ENCODE measurements around the gene SNCAIP.
"Not testable (repeated sequence)": the region's sequence is repeated elsewhere in the genome, so short reads cannot be mapped to it uniquely, and the experiment has no call there.

The SNCAIP gene

DNA sequence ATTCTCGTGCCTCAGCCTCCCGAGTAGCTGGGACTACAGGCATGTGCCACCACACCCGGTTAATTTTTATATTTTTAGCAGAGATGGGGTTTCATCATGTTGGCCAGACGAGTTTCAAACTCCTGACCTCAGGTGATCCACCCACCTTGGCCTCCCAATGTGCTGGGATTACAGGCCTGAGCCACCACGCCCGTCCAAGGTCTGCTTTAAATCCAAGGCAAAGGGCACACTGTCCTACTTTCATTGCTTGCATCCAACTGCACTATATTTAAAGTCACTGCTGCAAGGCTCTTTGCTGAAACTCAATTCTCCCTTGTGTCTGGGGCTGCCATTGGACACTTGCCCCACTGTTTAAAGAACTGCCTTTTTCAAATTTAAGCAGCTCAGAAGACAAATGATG, 174.6 kb downstream of the SNCAIP start:
- H3K27ac Mint-ChIP-seq; H3K4me1 Mint-ChIP-seq (ENCODE audit: low read depth in 2 of 2); H3K4me3 Mint-ChIP-seq; DNase-seq; ATAC-seq (replicated peaks); H3K27me3 Mint-ChIP-seq; H3K36me3 Mint-ChIP-seq (ENCODE audit: insufficient read depth); H3K9me3 Mint-ChIP-seq: not testable (repeated sequence)

DNA sequence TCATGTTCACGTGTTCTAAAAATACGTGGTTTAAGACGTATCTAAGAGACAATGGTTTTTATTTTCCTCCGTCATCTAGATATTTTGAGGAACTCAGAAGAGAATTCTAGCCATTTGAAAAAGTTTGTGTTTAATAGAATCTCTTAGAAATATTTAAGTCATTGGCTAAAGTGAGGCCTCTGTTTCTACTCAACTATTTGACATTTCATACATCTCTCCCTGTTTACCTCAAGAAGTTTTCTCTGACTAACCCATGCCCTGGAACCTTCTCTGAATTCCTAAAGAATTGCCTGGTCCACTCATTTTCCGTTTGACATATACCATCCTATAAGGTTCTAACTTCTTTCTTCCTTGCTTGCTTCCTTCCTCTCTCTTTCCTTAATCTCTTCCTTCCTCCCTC, 178.7 kb downstream of the SNCAIP start:
- DNase-seq = no peak
- H3K4me3 Mint-ChIP-seq = no peak overlapping the region
- ATAC-seq (replicated peaks) = no peak

DNA sequence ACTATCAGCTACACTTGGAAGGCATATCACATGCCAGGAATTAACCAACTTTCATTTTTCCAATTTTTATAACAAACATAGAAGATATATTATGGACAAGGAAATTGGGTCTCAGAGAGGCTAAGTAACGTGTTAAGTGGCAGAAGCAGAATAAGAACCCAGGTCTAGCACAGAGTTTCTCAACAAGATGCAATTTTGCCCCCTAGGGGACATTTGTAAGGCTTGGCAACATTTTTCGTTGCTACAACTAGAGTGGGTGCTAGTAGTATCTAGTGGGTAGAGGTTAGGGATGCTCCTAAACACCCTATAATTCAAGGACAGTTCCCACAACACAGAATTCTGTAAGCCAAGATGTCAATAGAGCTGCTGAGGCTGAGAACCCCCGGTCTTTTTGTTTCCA, 180.6 kb downstream of the SNCAIP start:
- Mint-ChIP-seq H3K27me3 (no peaks in the 10 kb centered on the region), H3K4me3 (no peak overlapping the region), H3K4me1 (ENCODE audit: low read depth in 2 of 2) (no peaks in the 10 kb centered on the region)

More for the DNA sequence above, 178.7 kb downstream of the SNCAIP start:
- H3K27ac Mint-ChIP-seq = no peak overlapping the region
- H3K9me3 Mint-ChIP-seq = peaks cover 0 to 3% of the 10 kb centered on the region in 2 donors
- no peaks in the 10 kb centered on the region for H3K4me1 Mint-ChIP-seq (ENCODE audit: low read depth in 2 of 2)
- no peaks in the 10 kb centered on the region for H3K36me3 Mint-ChIP-seq (ENCODE audit: insufficient read depth)
- H3K27me3 Mint-ChIP-seq = no peaks in the 10 kb centered on the region

DNA sequence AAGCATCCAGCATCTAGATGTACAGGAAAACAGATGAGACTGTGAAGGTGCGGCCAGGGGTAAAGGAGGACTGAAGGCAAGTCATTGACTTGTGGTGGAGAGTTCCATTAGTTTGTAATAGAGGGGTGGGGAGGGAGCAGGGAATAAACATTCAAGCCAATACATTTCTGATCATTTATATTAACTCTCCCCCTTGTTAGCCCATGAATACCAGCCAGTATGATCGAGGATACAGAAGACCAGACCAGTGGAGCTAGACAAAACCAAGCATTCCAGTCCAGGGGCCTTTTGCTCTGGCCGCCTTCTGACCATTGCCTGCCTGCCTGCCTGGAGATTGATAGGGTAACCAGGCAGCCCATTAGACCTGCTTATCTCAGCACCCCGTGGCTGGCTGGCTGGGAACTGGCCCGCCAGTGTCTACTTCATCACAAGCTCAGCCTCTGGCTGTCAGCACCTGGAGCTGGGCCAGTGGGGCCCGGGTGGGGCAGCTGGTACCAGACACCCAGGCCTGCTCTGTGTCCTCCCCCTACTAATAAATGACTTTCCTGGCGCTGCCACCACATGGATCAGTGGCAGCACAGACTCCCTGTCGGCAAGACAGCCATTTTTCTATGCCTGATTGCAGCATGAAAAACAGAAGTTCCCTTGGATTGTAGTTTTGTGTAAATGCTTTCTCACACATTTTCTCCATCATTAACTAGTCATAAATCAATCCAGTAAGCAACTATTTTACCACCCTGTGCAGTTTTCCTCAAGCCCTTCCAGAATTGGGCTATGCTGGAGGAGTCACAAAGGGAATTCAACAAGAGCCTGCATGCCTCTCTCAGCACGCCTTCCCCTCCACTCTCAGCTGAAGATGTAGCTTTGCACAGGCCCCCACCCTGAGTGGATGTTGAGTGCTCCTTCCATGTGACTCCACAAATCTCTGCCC, 181.3 kb downstream of the SNCAIP start:
- Mint-ChIP-seq H3K36me3 (ENCODE audit: insufficient read depth) (no peaks in the 10 kb centered on the region), H3K9me3 (peaks cover 0 to 4% of the 10 kb centered on the region in 2 donors), H3K27ac (no peak overlapping the region), H3K4me3 (no peak overlapping the region), H3K4me1 (ENCODE audit: low read depth in 2 of 2) (no peaks in the 10 kb centered on the region), H3K27me3 (peaks cover 1 to 5% of the 10 kb centered on the region in 2 donors)
- no peak for ATAC-seq (replicated peaks)
- DNase-seq = no peak

More for the DNA sequence above, 180.6 kb downstream of the SNCAIP start:
- DNase-seq (no peak), ATAC-seq (replicated peaks) (no peak)
- H3K36me3 Mint-ChIP-seq (ENCODE audit: insufficient read depth) = no peaks in the 10 kb centered on the region
- H3K9me3 Mint-ChIP-seq = peaks cover 0 to 4% of the 10 kb centered on the region in 2 donors
- H3K27ac Mint-ChIP-seq = no peak overlapping the region

DNA sequence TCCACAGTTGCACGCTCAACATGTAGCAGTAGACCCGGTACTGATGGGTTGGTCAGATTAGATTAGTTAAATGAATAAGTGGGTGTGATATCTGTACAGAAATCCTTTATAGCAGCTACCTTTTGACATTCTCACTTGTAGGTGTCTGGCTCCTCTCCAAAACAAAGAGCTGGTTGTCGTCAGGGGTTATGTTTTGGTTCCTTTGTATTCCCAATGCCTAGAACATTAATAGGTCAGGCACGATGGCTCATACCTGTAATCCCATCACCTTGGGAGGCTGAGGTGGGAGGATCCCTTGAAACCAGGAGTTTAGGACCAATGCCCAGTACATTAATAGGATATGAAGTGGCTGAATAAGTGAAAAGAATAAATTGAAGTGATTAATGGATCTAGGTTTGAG, 182.1 kb downstream of the SNCAIP start:
- DNase-seq (no peak), ATAC-seq (replicated peaks) (no peak)
- Mint-ChIP-seq H3K9me3 (peaks cover 0 to 2% of the 10 kb centered on the region in 2 donors), H3K4me1 (ENCODE audit: low read depth in 2 of 2) (no peaks in the 10 kb centered on the region), H3K27me3 (peaks cover 9 to 12% of the 10 kb centered on the region in 2 donors), H3K27ac (no peak overlapping the region), H3K4me3 (no peak overlapping the region), H3K36me3 (ENCODE audit: insufficient read depth) (no peaks in the 10 kb centered on the region)

DNA sequence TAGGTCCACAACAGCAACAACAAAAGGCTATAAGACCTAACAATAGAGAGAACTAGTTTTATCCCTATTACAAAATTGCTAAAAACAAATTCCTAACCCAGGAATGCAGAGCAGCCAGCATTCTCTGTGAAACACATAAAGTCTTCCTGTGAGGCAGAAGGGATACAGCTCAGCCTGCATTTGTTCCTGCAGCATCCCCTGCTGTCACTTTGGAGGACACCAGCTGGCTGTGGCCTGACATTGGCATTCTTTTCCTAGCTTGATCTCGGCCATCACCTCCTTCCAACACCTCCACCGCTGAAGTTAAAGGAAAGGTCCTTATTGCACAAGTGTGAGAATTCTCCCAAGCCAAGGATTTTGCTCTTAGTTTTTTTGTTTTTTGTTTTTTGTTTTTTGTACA, 186.1 kb downstream of the SNCAIP start:
- H3K4me1 Mint-ChIP-seq (ENCODE audit: low read depth in 2 of 2) = no peaks in the 10 kb centered on the region
- no peak for DNase-seq
- H3K36me3 Mint-ChIP-seq (ENCODE audit: insufficient read depth) = no peaks in the 10 kb centered on the region
- H3K4me3 Mint-ChIP-seq = no peak overlapping the region
- no peak for ATAC-seq (replicated peaks)
- peaks cover 20 to 34% of the 10 kb centered on the region in 2 donors for H3K27me3 Mint-ChIP-seq
- no peak overlapping the region for H3K27ac Mint-ChIP-seq
- peaks cover 0 to 2% of the 10 kb centered on the region in 2 donors for H3K9me3 Mint-ChIP-seq

DNA sequence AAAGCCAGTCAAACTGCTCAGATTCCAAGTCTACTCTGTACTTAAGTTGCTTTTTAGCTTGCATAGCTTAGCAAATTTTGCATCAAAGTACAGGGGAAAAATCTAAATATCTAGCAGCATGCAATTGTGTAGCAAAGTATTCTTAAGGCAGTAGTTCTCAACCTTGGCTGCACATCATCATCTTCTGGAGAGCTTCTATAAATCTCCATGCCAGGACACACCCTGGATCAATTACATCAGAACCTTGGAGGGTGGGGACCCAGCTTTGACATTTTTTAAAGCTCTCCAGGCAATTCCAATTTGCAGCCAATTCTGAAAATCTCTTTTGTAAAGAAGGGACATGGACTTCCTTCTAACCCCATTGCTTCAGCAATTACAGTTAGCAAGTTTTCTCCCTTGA, 187.5 kb downstream of the SNCAIP start:
- no peaks in the 10 kb centered on the region for H3K4me1 Mint-ChIP-seq (ENCODE audit: low read depth in 2 of 2)
- H3K36me3 Mint-ChIP-seq (ENCODE audit: insufficient read depth) = no peaks in the 10 kb centered on the region
- H3K27ac Mint-ChIP-seq = no peak overlapping the region

DNA sequence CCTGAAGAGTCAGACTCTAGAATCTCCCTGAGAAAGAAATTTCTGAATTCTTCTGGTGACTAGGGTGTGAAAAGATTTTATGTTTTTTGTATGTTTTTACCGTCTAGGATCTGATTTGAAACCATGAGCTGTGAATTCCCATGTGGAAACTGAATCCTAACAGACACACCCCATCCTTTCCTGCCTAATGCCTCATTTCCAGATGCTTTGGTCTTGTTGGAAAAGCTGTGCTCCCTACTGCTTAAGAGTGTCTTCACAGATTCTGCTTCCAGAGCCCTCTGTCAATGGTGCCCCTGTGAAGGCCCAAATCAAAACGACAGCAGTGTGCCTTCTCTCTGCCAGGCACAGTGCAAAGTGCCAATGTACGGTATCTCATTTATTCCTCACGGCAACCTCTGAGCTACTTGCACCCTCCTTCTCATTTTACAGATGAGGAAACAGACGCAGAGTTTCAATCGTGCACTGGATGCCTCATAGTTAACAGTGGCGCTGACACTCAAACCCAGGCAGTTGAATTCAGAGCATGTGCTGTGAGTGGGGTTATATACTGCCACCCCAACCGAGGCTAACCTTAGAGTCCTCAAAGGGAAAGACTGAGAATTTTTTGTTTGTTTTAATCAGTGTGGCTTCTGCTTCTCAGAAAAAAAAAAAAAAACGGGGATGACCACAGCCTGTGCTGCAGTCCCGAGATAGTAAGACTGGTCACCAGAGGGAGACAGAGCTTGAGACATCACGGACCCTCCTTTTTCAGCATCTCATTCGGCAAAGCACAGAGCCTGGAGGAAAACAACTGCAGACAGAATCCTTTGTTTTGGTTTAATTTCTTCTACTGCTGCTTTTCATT, 188.4 kb downstream of the SNCAIP start:
- H3K27ac Mint-ChIP-seq = no peak overlapping the region
- H3K4me3 Mint-ChIP-seq = no peak overlapping the region
- no peak for ATAC-seq (replicated peaks)
- H3K9me3 Mint-ChIP-seq = peaks cover 0 to 3% of the 10 kb centered on the region in 2 donors
- H3K4me1 Mint-ChIP-seq (ENCODE audit: low read depth in 2 of 2) = no peaks in the 10 kb centered on the region
- H3K27me3 Mint-ChIP-seq = peaks cover 20 to 34% of the 10 kb centered on the region in 2 donors
- no peaks in the 10 kb centered on the region for H3K36me3 Mint-ChIP-seq (ENCODE audit: insufficient read depth)
- DNase-seq = no peak

More for the DNA sequence above, 187.5 kb downstream of the SNCAIP start:
- no peak for ATAC-seq (replicated peaks)
- peaks cover 20 to 34% of the 10 kb centered on the region in 2 donors for H3K27me3 Mint-ChIP-seq
- no peak for DNase-seq
- no peak overlapping the region for H3K4me3 Mint-ChIP-seq
- H3K9me3 Mint-ChIP-seq = peaks cover 0 to 2% of the 10 kb centered on the region in 2 donors

DNA sequence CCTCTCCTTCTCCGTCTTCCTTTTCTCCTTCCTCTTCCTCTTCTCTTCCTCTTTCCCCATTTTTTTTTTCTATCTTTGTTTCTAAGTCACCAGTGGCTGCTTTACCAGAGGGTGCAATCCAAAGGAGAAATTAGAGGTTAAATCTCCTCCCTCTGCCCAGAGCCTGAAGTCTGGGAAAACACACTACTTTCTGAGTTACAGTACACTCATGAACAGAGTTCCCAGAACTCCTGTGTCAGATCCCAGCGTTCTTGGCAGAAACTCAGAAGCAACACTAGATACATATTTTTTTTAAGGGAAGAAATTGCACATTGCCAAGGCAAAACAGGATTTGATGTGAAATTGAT, 189.0 kb downstream of the SNCAIP start:
- Mint-ChIP-seq H3K27me3 (peaks cover 20 to 34% of the 10 kb centered on the region in 2 donors), H3K4me3 (no peak overlapping the region), H3K9me3 (peaks cover 0 to 1% of the 10 kb centered on the region in 2 donors), H3K4me1 (ENCODE audit: low read depth in 2 of 2) (no peaks in the 10 kb centered on the region), H3K27ac (no peak overlapping the region), H3K36me3 (ENCODE audit: insufficient read depth) (no peaks in the 10 kb centered on the region)
- ATAC-seq (replicated peaks) (no peak), DNase-seq (no peak)

DNA sequence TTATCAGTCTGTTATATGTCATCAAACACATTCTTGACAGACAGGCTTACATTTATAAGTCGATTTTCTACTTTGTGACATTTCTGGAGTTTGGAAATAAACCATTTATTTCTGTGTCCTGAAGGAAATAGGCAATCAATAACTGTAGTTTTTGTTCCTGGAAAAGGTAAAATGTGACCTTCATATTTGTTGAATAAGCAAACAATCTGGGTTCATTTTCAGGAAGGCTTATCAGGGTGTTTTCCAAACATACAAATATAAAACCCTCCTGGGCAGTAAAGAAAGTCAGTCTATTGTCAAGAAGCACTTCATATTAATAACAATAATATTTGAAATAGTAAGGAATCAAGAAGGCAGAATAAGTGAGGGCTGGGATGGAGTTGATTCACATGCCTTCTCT, 195.0 kb downstream of the SNCAIP start:
- ATAC-seq (replicated peaks) (no peak), DNase-seq (no peak)
- Mint-ChIP-seq H3K4me3 (no peak overlapping the region), H3K27me3 (no peaks in the 10 kb centered on the region), H3K27ac (no peak overlapping the region), H3K36me3 (ENCODE audit: insufficient read depth) (no peaks in the 10 kb centered on the region), H3K4me1 (ENCODE audit: low read depth in 2 of 2) (no peaks in the 10 kb centered on the region), H3K9me3 (peaks cover 0 to 1% of the 10 kb centered on the region in 2 donors)

DNA sequence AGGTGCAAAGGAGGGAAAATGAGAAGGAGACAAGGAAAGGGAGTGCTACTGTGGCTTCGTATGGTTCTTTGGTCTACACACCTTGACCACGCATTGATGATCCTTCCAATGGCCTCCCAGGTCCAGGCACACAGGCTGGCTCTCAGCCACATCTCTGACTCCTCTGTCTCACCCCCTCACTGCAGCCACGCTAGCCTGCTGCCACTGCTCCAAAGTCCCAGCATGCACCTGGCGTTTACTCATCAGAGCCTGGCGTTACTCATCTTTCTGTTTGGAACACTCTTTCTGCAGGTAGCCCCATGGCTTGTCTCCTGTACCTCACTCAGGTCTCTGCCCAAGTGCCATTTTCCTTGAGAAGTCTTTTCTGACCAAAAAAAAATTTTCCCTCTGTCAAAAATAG, 195.5 kb downstream of the SNCAIP start:
- Mint-ChIP-seq H3K4me1 (ENCODE audit: low read depth in 2 of 2) (no peaks in the 10 kb centered on the region), H3K27me3 (no peaks in the 10 kb centered on the region), H3K4me3 (no peak overlapping the region), H3K27ac (no peak overlapping the region), H3K9me3 (peaks cover 0 to 1% of the 10 kb centered on the region in 2 donors), H3K36me3 (ENCODE audit: insufficient read depth) (no peaks in the 10 kb centered on the region)
- DNase-seq (no peak), ATAC-seq (replicated peaks) (no peak)

DNA sequence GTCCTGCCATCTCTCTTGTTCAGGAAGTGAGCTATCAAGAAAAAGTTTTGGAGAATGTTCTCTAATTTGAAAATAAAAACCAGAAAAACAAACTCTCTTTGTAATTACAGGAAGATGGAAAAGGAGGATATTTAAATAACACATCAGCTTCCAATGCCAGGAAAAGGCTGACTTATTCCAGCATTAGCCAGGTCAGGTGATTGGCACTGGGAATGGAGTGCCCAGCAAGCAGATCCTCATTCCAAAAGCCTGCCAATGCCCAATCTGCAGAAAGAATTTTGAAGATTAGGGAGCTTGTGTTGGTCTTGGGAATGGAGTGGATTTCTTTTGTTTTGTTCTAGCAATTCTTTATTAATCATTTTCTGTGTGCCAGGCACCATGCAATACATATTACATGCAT, 196.6 kb downstream of the SNCAIP start:
- H3K4me1 Mint-ChIP-seq (ENCODE audit: low read depth in 2 of 2) = no peaks in the 10 kb centered on the region
- H3K9me3 Mint-ChIP-seq = peaks cover 0 to 1% of the 10 kb centered on the region in 2 donors

More for the DNA sequence above, 196.6 kb downstream of the SNCAIP start:
- no peak for DNase-seq
- Mint-ChIP-seq H3K4me3 (no peak overlapping the region), H3K27ac (no peak overlapping the region), H3K36me3 (ENCODE audit: insufficient read depth) (no peaks in the 10 kb centered on the region), H3K27me3 (no peaks in the 10 kb centered on the region)
- ATAC-seq (replicated peaks) = no peak
